ENCODE data around the gene YPEL1.

The YPEL1 gene

DNA sequence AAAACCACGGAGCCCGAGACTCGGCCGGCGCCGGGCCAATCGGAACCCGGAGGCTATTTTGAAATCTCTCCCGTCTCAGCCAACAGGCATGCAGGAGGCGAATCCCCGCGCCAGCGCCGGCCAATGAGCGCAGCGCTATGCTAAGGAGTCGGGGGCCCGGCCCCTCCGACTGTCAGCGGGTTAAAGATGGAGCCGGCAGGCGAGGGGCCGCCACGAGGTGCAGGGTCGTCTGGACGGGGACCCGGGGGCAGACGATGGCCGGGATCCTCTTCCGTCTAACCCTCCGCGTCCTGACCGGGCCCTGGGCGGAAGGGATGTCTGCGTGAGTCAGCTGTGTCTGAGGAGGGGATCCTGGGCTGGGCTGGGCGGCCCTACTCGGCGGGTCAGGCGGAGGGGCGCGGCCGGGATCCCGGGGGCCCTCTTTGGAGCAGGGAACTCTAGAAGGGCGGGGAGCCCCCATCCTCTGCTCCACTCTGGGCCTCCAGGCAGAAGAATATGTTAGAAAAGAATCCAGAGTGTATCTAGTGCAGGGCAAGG, 83.5 kb downstream of the YPEL1 start:
- DNase-seq = peak; percentile 80

DNA sequence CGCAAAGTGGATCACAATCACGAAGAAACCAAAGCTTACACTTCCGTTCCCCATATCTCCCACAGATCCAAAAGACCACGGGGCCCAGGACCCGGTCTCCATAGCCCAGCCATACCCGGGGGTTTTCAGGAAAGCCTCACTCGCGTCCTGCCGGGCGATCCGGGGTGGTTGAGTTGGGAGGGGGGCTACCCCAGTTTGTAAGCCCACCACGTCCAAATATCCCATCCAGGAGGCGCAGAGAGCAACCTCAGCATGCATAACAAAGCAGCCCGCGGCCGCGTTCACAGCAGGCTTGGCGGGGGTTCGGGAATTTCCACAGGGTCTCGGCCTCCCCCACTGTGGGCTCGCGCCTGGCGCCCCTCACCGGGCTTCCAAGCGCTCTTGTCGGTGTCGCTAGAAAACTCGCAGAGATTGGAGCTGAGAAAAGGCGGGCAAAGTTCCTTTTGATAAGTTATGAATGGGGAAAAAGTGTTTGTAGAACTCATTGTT, 84.0 kb downstream of the YPEL1 start:
- no peak for DNase-seq

DNA sequence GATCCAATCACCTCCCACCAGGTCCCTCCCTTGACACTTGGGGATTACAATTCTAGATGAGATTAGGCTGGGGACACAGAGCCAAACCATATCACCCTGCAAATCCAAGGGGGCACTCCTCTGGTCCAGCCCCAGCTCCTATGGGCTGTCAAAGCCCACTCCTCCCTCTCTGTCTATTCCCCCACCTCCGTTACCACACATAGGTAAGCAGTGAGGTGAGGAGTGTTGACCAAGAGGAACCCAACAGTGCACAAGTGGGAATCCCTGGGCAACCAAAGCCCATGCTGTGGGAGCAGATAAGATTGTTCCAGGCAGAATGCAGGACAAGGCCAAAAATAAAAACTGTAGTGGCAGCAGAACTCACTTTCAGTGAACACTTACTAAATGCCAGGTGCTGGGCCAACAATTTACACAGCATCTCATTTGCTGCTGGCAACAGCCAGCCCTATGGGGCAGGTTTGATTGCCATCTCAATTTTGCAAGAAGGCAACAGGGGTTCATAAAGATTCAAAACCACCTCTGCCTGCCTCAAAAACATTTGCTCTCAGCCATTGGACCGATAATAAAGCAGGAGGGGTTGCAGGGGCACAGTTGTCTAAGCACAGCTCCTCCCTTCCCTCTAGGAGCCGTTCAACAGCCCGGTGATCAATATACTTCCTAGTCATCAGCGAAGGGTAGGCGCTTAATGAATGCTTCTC, 84.6 kb downstream of the YPEL1 start:
- no peak for DNase-seq

DNA sequence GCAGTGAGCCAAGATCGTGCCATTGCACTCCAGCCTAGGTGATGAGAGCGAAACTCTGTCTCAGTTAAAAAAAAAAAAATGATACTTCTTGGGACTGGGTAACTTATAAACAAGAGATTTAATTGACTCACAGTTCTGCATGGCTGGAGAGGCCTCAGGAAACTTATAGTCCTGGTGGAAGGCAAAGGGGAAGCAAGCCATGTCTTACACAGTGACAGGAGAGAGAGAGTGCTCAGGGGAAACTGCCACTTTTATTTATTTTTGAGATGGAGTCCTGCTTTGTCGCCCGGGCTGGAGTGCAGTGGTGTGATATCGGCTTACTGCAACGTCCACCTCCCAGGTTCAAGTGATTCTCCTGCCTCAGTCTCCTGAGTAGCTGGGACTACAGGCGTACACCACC, 85.3 kb downstream of the YPEL1 start:
- no peak for DNase-seq

Data from KG1 (cell line).